Ovary (tissue), 9 donors: ENCODE measurements around the gene BTN3A1. TPM values are rescaled to one million over a fixed set of nuclear protein-coding genes. Genes with fewer than 3 reads are reported as not detected.
A peak's percentile ranks its signal among the peaks of the same experiment; 100 is the strongest.

Experiments used
- DNase-seq, 5 donors: peaks; one replicate each; pipeline ENCODE4 v3.0.0-alpha.2; 2019 to 2020
- H3K27ac ChIP-seq, 2 donors: fragments of 200-600 bp; one replicate each; pipeline versions ENCODE4 v1.5.1 to v1.8.0; 2019 to 2022
- H3K27me3 ChIP-seq: fragments of 200-600 bp; one replicate; pipeline ENCODE4 v1.8.0; 2022
- H3K36me3 ChIP-seq: fragments of 200-600 bp; sonication (generic); one replicate; pipeline ENCODE4 v1.5.1; 2019
- H3K4me1 ChIP-seq: one replicate; pipeline ENCODE4 v1.8.1; 2013; ENCODE audit warnings: mild to moderate bottlenecking, moderate library complexity; ENCODE audit not compliant: insufficient read depth
- H3K4me3 ChIP-seq: fragments of 200-600 bp; sonication (generic); one replicate; pipeline ENCODE4 v1.5.1; 2017
- H3K9me3 ChIP-seq, 2 donors: fragments of 200-600 bp in 1 of 2; sonication (generic) in 1 of 2; one replicate each; pipeline versions ENCODE4 v1.5.1 to v1.8.1; 2013 to 2019; ENCODE audit warnings: mild to moderate bottlenecking in 1 of 2, moderate library complexity in 1 of 2
- EP300 ChIP-seq: sonication (generic); formaldehyde crosslinking; IDR thresholded peaks from one replicate; pipeline ENCODE4 v1.6.1; 2017; ENCODE audit warnings: antibody characterized with exemption
- POLR2A ChIP-seq: fragments of 450-650 bp; IDR thresholded peaks from one replicate; pipeline ENCODE4 v1.6.1; 2017; ENCODE audit warnings: antibody characterized with exemption, mild to moderate bottlenecking, moderate library complexity
- WGBS, 3 donors: extraction: QIAGEN DNeasy Blood & Tissue Kit in 1 of 3; methylation state at CpG; one replicate each; pipeline versions ENCODE4 v1.1.5 to v1.1.7; 2013 to 2017; 5-methylcytosine and 5-hydroxymethylcytosine counted together
- intact Hi-C, 4 donors: fragments of 100-400 bp; cut with DNase I; formaldehyde crosslinking; loops; one replicate each; pipeline versions ENCODE4 v1.11.0 to v1.15.1; 2022 to 2023
- polyA plus RNA-seq, 2 donors: library from polyadenylated mRNA; stranded (reverse); fragments of 200-250 nt in 1 of 2; fragments of 350-450 nt in 1 of 2; fragmentation: Illumina TruSeq in 1 of 2; extraction: RNeasy Lipid Tissue Mini Kit (QIAGEN cat#74804) in 1 of 2; gene quantifications; one replicate each; pipeline ENCODE4 v1.2.3, GENCODE V29; 2013 to 2014
- total RNA-seq, 7 donors: library from RNA; depleted of rRNA in 2 of 7; stranded (reverse); fragments of >200 nt in 2 of 7; fragmentation: NEBNext Ultra II Directional in 3 of 7; extraction: Animal tissue kit (Norgen Biotek cat#: 25700) in 3 of 7; gene quantifications; one replicate each; pipeline versions ENCODE4 v1.1.0 to v1.2.4, GENCODE V29; 2016 to 2023
- TF ChIP-seq, protein P1 (sequence below), 3 donors: fragments of 450-650 bp in 2 of 3; fragments of 200-600 bp in 1 of 3; IDR thresholded peaks; one replicate each; pipeline versions ENCODE4 v1.5.1 to v1.8.0; 2016 to 2022; ENCODE audit warnings: antibody characterized with exemption in 3 of 3, mild to moderate bottlenecking in 1 of 3
- donor health status: DM: no; HTN: no; CAD: no; lungs with moderate emphysema.
- donor health status: DM: no; HTN: no; CAD: no.
- donor health status: Bipolar disorder and iron deficiency.
- donor health status: DM: yes; HTN: yes; CAD: no.
- donor health status: DM: no; HTN: no; CAD: no.
- donor health status: DM: yes; HTN: yes; CAD: no.

Gene BTN3A1
- total and polyA plus RNA-seq, 9 donors: 11.0 to 64.5 (median 18.4) TPM

DNA sequence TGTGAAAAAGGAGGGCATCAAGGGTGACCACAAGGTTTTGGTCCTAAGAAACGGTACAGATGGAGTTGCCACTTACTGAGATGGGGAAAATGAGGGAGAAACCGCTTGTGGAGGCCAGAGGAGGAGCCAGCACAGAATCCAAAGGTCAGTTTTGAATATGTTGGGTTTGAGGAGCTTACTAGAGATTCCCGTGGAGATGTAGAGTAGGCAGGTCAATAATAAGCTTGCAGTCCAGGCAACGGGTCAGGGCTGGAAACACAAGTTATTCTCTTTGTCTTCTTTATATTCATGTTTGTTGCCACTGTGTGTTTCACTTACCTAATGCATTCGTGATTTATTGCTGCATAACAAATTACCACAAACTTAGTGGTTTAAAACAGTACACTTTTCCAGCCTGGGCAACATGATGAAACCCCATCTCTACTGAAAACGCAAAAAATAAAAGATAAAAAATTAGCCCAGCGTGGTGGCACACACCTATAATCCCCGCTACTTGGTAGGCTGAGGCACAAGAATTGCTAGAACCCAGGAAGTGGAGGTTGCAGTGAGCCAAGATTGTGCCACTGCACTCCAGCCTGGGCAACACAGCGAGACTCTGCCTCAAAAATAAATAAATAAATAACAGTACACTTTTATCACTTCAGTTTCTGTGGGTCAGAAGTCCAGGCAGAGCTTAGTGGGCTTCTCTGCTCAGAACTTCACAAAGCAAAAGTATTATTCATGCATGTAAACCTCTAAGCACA lies 39.8 kb upstream of the BTN3A1 start:
- no peak for TF ChIP-seq EP300
- TF ChIP-seq, protein P1, sequence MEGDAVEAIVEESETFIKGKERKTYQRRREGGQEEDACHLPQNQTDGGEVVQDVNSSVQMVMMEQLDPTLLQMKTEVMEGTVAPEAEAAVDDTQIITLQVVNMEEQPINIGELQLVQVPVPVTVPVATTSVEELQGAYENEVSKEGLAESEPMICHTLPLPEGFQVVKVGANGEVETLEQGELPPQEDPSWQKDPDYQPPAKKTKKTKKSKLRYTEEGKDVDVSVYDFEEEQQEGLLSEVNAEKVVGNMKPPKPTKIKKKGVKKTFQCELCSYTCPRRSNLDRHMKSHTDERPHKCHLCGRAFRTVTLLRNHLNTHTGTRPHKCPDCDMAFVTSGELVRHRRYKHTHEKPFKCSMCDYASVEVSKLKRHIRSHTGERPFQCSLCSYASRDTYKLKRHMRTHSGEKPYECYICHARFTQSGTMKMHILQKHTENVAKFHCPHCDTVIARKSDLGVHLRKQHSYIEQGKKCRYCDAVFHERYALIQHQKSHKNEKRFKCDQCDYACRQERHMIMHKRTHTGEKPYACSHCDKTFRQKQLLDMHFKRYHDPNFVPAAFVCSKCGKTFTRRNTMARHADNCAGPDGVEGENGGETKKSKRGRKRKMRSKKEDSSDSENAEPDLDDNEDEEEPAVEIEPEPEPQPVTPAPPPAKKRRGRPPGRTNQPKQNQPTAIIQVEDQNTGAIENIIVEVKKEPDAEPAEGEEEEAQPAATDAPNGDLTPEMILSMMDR (IDR thresholded peaks at IDR 0.05): no peak
- no peak for TF ChIP-seq POLR2A
- Histone ChIP-seq H3K36me3 (no peaks in the 10 kb centered on the region), H3K4me3 (no peak overlapping the region), H3K27me3 (no peaks in the 10 kb centered on the region), H3K27ac (no peak overlapping the region), H3K9me3 (no peaks in the 10 kb centered on the region), H3K4me1 (peaks cover 6% of the 10 kb centered on the region)
- intact Hi-C loops: no loop called here
- 89 to 93% (median 91%) methylated on average over 9 of the region's 9 CpGs for whole genome bisulfite sequencing, 3 donors
- DNase-seq: no peak

DNA sequence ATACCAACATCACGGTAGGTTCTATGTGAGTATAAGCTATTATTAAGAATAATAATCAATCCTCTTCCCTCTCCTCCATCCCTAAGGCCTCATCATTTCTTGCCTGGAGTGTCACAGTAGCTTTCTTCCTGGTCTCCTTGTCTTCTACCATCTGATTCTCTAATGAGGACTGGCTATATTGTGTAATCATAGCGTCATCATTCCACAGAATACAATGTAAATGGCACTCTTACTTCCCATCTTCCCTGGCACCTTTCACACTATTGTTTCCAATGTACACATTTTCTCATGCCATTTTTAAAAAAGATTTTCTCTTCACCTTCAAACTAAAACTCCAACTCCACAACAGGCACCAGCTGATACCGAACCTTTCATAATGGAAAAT lies 39.2 kb upstream of the BTN3A1 start:
- no peak for DNase-seq
- Histone ChIP-seq H3K27me3 (no peaks in the 10 kb centered on the region), H3K9me3 (no peaks in the 10 kb centered on the region), H3K27ac (no peak overlapping the region), H3K36me3 (no peaks in the 10 kb centered on the region), H3K4me3 (no peak overlapping the region), H3K4me1 (peaks cover 6% of the 10 kb centered on the region)
- TF ChIP-seq EP300: no peak
- TF ChIP-seq, protein P1 (IDR thresholded peaks at IDR 0.05): no peak
- no peak for TF ChIP-seq POLR2A
- WGBS, 3 donors: 95 to 98% (median 95%) methylated on average over 3 of the region's 3 CpGs
- intact Hi-C loops: no loop called here

DNA sequence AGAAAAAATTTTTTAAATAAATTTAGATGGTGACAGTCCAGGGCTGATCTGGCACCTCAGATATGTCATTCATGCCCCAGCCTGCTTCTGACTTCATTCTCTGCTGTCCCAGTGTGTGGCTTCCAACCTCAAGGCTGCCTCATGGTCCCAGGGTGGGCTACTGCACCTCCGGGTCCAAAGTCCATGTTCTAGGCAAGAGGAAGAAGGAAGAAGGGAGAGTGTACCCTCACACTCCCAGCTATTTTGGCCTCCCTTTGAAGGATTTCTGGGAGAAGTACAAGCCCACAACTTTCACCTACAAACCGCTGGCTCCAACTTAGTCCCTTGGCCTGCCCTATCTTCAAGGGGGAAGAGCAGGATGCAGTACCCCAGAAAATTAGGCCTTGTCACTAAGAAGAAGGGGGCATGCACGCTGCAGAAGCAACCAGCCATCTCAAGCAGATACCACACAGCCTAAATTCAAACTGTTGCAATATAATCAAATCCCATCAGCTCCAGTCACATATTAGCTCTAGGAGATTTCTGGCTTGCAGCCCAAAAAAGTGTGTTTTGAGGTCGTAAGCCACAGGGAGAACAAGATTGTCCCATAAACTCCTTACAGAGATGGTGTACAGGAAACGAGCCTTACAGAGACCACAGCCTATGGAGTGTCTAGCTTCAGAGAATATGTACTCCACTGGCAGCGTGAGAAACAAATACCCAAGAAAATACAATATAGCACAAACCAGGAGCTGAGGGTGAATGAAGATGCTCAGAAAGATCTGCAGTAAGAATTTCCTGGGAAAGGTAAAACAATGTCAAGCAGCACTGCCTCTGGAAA lies 38.0 kb upstream of the BTN3A1 start:
- Histone ChIP-seq H3K27ac (peak overlapping the region; percentile 24 to 89), H3K36me3 (no peaks in the 10 kb centered on the region), H3K9me3 (no peaks in the 10 kb centered on the region), H3K4me1 (peaks cover 6% of the 10 kb centered on the region), H3K27me3 (no peaks in the 10 kb centered on the region), H3K4me3 (peak overlapping the region; percentile 58)
- no peak for TF ChIP-seq EP300
- TF ChIP-seq, protein P1 (IDR thresholded peaks at IDR 0.05): no peak
- TF ChIP-seq POLR2A: no peak
- intact Hi-C loops: no loop called here
- no peak for DNase-seq
- 48 to 53% (median 50%) methylated on average over 6 of the region's 6 CpGs for WGBS, 3 donors

DNA sequence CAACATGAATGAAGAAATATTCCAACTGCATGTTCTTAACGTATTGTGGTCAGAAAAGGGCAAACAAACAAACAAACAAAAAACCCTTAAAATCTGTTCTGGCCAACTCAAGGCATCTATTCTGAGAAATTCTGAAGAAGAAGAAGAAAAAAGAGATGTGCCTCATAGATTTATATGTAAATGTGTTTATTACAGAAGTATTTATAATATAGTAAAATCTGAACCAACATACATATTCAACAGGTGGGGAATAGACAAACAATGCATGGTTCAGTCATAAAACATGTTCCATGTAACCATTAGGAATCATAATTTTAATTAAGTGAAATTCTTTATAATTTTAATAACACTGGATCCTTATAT lies 36.5 kb upstream of the BTN3A1 start:
- peak overlapping the region; percentile 63 to 89 for H3K27ac ChIP-seq
- DNase-seq: no peak
- H3K36me3 ChIP-seq: no peaks in the 10 kb centered on the region
- 0 to 6% (median 2%) methylated on average over 1 of the region's 1 CpG for WGBS, 3 donors
- TF ChIP-seq, protein P1 (IDR thresholded peaks at IDR 0.05): no peak
- no peak for TF ChIP-seq POLR2A
- TF ChIP-seq EP300: no peak
- no peaks in the 10 kb centered on the region for H3K9me3 ChIP-seq
- peaks cover 6% of the 10 kb centered on the region for H3K4me1 ChIP-seq
- H3K27me3 ChIP-seq: no peaks in the 10 kb centered on the region
- intact Hi-C loops: no loop called here
- peak overlapping the region; percentile 58 for H3K4me3 ChIP-seq
